Activated CD8-positive, alpha-beta T cell treated with anti-CD3 and anti-CD28 coated beads for 36 hours (primary cell): ENCODE measurements around the gene PACRG. TPM values are rescaled to one million over a fixed set of nuclear protein-coding genes. Genes with fewer than 3 reads are reported as not detected.

ENCODE experiments used
- ATAC-seq: fragments of 200-7000 bp; cut with Tn5 transposase; one replicate; pipeline ENCODE4 v1.10.0; 2021; ENCODE audit warnings: mild to moderate bottlenecking, moderate library complexity
- CTCF ChIA-PET: fragments of 350-600 bp; sonication (Branson Sonifier 250); formaldehyde crosslinking; loops from one replicate; lab custom pipeline; 2021; ENCODE audit warnings: antibody characterized with exemption; lab: Charles Lee
- POLR2A ChIA-PET: fragments of 350-600 bp; sonication (Branson Sonifier 250); formaldehyde crosslinking; loops from one replicate; lab custom pipeline; 2021; ENCODE audit warnings: antibody characterized with exemption; lab: Charles Lee
- DNase-seq: peaks from one replicate; pipeline ENCODE4 v3.0.0-alpha.2; 2020
- H3K27ac Mint-ChIP-seq: one replicate; pipeline ENCODE4 v1.8.0; 2021; ENCODE audit warnings: mild to moderate bottlenecking, mixed read lengths
- H3K27me3 Mint-ChIP-seq: one replicate; pipeline ENCODE4 v1.8.0; 2021; ENCODE audit warnings: mixed read lengths
- H3K36me3 Mint-ChIP-seq: one replicate; pipeline ENCODE4 v1.8.0; 2021; ENCODE audit warnings: low read depth, mixed read lengths
- H3K4me1 Mint-ChIP-seq: one replicate; pipeline ENCODE4 v1.8.0; 2021; ENCODE audit warnings: low read depth, mixed read lengths
- H3K4me3 Mint-ChIP-seq: one replicate; pipeline ENCODE4 v1.8.0; 2021; ENCODE audit warnings: mild to moderate bottlenecking, moderate library complexity, mixed read lengths
- H3K9me3 Mint-ChIP-seq: one replicate; pipeline ENCODE4 v1.8.0; 2021; ENCODE audit warnings: mixed read lengths
- intact Hi-C: fragments of 100-400 bp; cut with micrococcal nuclease; formaldehyde crosslinking; loops from one replicate; pipeline ENCODE4 v1.10.0; 2022
- total RNA-seq, 2 experiments: library from RNA; stranded (reverse); gene quantifications; one replicate each; pipeline ENCODE4 v1.2.3, GENCODE V29; 2021
- TF ChIP-seq, protein P1 (sequence below): fragments of 200-600 bp; IDR thresholded peaks from one replicate; pipeline ENCODE4 v1.8.0; 2022; ENCODE audit warnings: antibody characterized with exemption, mild to moderate bottlenecking

Gene PACRG
- total RNA-seq, 2 experiments from 2014 or later: not detected

DNA sequence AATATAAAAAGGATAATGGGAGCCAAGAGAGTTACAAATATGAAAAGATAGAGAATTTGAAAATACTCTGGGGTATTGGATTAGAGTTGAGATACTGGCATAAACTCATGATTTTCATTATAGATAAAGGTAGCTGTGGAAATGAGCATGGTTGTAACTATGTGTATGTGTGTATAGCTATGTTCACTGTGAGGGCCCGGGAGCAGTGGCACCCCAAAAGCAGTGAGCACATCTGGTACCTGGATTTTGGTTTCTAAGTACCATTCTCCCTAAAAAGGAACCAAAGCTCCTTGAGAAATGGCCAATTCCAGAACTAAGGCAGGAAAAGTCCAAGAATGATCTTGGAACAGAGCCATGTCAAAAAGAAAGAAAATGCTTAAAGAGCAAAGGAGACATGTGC, 484.3 kb downstream of the PACRG start:
- intact Hi-C loops: no loop called here
- CTCF ChIA-PET: no interaction called here
- H3K36me3 Mint-ChIP-seq: no peaks in the 10 kb centered on the region
- TF ChIP-seq, protein P1, sequence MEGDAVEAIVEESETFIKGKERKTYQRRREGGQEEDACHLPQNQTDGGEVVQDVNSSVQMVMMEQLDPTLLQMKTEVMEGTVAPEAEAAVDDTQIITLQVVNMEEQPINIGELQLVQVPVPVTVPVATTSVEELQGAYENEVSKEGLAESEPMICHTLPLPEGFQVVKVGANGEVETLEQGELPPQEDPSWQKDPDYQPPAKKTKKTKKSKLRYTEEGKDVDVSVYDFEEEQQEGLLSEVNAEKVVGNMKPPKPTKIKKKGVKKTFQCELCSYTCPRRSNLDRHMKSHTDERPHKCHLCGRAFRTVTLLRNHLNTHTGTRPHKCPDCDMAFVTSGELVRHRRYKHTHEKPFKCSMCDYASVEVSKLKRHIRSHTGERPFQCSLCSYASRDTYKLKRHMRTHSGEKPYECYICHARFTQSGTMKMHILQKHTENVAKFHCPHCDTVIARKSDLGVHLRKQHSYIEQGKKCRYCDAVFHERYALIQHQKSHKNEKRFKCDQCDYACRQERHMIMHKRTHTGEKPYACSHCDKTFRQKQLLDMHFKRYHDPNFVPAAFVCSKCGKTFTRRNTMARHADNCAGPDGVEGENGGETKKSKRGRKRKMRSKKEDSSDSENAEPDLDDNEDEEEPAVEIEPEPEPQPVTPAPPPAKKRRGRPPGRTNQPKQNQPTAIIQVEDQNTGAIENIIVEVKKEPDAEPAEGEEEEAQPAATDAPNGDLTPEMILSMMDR: no peak
- no peak for ATAC-seq
- peaks cover 5% of the 10 kb centered on the region for H3K27me3 Mint-ChIP-seq
- H3K27ac Mint-ChIP-seq: no peak overlapping the region
- H3K4me3 Mint-ChIP-seq: no peak overlapping the region
- POLR2A ChIA-PET: no interaction called here
- H3K9me3 Mint-ChIP-seq: peaks cover 8% of the 10 kb centered on the region
- no peak for DNase-seq
- no peaks in the 10 kb centered on the region for H3K4me1 Mint-ChIP-seq

DNA sequence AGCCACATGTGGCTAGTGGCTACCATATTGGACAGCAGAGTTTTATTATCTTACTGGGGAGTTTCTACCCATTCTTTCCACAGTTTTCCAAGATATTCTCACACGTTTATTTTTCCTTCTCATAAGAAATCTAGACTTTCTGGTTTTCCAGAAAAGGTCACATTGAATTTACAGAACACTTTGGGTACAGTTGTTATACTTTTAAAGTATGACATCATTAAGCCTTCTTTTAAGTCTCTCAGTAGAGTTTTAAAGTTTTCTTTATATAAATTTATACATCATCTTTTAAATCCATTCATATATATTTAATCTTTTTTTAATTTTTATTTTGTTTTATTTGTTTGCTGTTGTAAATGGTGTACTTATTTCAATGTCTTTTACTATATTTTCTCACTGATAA, 486.5 kb downstream of the PACRG start:
- intact Hi-C loops: no loop called here
- POLR2A ChIA-PET: no interaction called here
- H3K27ac Mint-ChIP-seq: no peak overlapping the region
- ATAC-seq: no peak
- H3K4me3 Mint-ChIP-seq: no peak overlapping the region
- H3K4me1 Mint-ChIP-seq: no peaks in the 10 kb centered on the region
- CTCF ChIA-PET: no interaction called here
- H3K9me3 Mint-ChIP-seq: peaks cover 8% of the 10 kb centered on the region
- no peaks in the 10 kb centered on the region for H3K36me3 Mint-ChIP-seq
- TF ChIP-seq, protein P1: no peak
- DNase-seq: no peak
- peaks cover 7% of the 10 kb centered on the region for H3K27me3 Mint-ChIP-seq

DNA sequence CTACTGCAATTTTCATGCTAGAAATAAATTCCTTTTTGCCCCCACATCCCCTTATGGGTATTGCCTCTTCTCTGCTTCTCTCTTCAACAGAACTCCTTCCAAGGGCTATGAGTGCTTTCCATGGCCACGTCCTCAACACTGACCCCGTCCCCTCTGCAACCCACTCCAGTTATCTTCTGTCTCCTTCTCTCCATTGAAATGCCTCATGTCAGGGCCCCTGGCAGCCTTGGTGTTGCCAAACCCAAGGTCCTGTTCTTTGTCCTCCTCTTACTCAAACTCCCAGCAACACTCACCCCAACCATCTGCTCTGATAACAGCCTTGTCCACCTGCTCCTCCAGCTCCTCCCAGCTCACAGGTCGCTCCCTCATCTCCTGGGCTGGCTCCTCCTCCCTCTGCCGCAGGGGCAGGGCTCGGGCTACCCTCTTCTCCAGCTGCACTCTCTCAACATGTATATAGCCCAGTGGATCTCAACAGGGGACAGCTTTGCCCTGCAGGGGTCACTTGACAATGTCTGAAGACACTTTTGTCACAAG, 490.7 kb downstream of the PACRG start:
- Mint-ChIP-seq H3K27ac (no peak overlapping the region), H3K27me3 (peaks cover 10% of the 10 kb centered on the region), H3K36me3 (no peaks in the 10 kb centered on the region), H3K4me1 (no peaks in the 10 kb centered on the region), H3K9me3 (no peaks in the 10 kb centered on the region), H3K4me3 (no peak overlapping the region)
- intact Hi-C loops: no loop called here
- CTCF ChIA-PET: no interaction called here
- TF ChIP-seq, protein P1: no peak
- DNase-seq: no peak
- ATAC-seq: no peak
- POLR2A ChIA-PET: no interaction called here

DNA sequence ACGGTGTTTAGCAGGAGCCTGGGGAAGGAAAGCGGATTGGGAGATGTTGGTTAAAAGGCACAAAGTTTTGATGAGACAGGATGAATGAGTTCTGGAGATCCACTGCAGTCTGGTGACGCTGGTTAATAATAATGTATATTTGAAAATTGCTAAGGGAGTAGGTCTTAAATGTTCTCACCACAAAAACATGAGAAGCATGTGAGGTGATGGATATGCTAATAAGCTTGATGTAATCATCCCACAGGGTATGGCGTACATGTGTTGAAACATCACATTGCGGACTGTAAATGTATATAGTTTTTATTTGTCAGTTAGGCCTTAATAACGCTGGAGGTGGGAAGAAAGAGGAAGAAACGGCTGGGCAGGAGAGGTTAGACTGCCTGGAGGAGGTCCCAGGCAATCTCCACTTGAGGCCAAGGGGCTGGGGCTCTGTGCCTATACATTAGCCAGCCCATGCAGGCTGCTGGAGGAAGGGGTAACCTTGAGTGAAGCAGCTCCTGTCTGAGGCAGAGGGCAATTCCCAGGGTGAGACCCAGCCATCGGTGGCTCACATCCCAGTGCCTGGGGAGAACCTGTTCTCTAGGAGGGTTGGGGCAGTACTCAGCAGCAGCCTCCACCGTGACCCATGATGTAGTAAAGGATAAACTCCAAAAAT, 498.5 kb downstream of the PACRG start:
- DNase-seq (no peak), ATAC-seq (no peak)
- intact Hi-C loops: no loop called here
- Mint-ChIP-seq H3K27ac (no peak overlapping the region), H3K9me3 (peaks cover 4% of the 10 kb centered on the region), H3K4me1 (no peaks in the 10 kb centered on the region), H3K27me3 (no peaks in the 10 kb centered on the region), H3K36me3 (no peaks in the 10 kb centered on the region), H3K4me3 (no peak overlapping the region)
- TF ChIP-seq, protein P1: no peak
- ChIA-PET POLR2A (no interaction called here), CTCF (no interaction called here)

- Mint-ChIP-seq H3K36me3 (no peaks in the 10 kb centered on the region), H3K4me1 (no peaks in the 10 kb centered on the region), H3K4me3 (no peak overlapping the region), H3K9me3 (peaks cover 4% of the 10 kb centered on the region), H3K27me3 (no peaks in the 10 kb centered on the region), H3K27ac (no peak overlapping the region)
- DNase-seq (no peak), ATAC-seq (no peak)
- TF ChIP-seq, protein P1: no peak
- intact Hi-C loops: no loop called here
- ChIA-PET CTCF (no interaction called here), POLR2A (no interaction called here)
These were observed 499.2 kb downstream of the PACRG start for GRCh38 chr6:163226836-163227485.
